Measurements from ENCODE around the gene PXMP2. TPM values are rescaled to one million over a fixed set of nuclear protein-coding genes. Genes with fewer than 3 reads are reported as not detected.

The PXMP2 gene
- total RNA-seq, 1 experiment from 2014 or later: 17.8 TPM

DNA sequence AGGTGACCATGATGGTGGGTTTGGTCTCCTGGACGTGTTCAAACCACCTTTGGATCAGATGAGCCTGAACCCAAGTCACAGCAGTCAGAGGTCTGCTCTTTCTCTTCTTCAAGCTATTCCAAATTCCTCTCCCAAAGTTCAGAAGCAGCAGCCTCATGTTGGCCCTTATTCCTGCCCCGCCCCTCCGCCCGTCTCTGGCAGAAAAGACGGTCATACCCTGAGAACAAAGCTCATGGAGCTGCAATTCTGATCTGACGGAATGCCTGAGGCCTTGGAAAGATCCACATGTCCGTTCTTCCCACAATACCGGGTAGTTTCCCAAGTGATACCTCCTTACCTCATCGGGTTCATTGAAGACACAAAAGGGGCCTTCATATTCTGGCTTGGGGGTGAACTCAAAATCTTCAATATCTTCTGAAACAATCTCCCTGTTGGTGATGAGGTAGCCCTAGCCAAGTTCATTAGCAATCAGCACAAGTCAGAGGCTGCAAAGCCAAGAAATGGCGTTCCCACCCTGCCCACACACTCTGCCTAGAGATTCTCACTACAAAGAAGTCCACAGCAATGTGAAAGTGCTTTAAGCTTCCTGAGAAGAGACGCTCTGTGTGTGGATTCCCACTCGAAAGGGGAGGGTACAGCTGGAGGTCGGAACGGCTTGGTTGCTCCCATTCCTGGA, 11.5 kb upstream of the PXMP2 start:
- Histone ChIP-seq H3K4me1 (ENCODE audit: insufficient read depth, low read length) (no peaks in the 10 kb centered on the region), H2BK12ac (ENCODE audit: insufficient read length, low read depth, low read length) (no peak overlapping the region), H3K79me2 (ENCODE audit: insufficient read depth, low read length) (peaks cover 3% of the 10 kb centered on the region; the same call in 1 of the 2 replicates), H4K8ac (replicated peaks; ENCODE audit: insufficient read length, low read depth, low read length) (no peak overlapping the region), H4K20me1 (ENCODE audit: control insufficient read depth, insufficient read depth, insufficient read length) (no peaks in the 10 kb centered on the region), H3T11ph (ENCODE audit: low read length) (no peak overlapping the region), H2AFZ (ENCODE audit: low read length) (no peak overlapping the region), H3K9me3 (ENCODE audit: control insufficient read depth, low read depth, low read length) (no peaks in the 10 kb centered on the region), H3K14ac (ENCODE audit: insufficient read depth, low read length) (no peak overlapping the region), H4K91ac (ENCODE audit: insufficient read length, low read depth, low read length) (no peak overlapping the region), H3K79me1 (ENCODE audit: insufficient read depth, low read depth, low read length, poor library complexity, severe bottlenecking) (no peaks in the 10 kb centered on the region), H3K4ac (ENCODE audit: low read depth, low read length) (no peak overlapping the region), H3K27me3 (ENCODE audit: insufficient read depth, low read length) (no peaks in the 10 kb centered on the region), H2BK20ac (ENCODE audit: low read depth, low read length, poor library complexity, severe bottlenecking) (no peak overlapping the region), H3K27ac (ENCODE audit: insufficient read length, low read depth, low read length) (no peak overlapping the region), H2BK5ac (ENCODE audit: insufficient read length, low read length) (no peak overlapping the region), H3K9ac (ENCODE audit: extremely low read depth, insufficient read length, low read length) (no peak overlapping the region), H3K23me2 (ENCODE audit: insufficient read length, low read depth, low read length, poor library complexity, severe bottlenecking) (no peaks in the 10 kb centered on the region), H4K5ac (ENCODE audit: insufficient read length, low read depth, low read length) (no peak overlapping the region), H3K23ac (ENCODE audit: insufficient read length, low read depth, low read length) (no peak overlapping the region), H2AK5ac (ENCODE audit: insufficient read length, low read length) (no peak overlapping the region), H3K18ac (ENCODE audit: insufficient read length, low read depth, low read length) (no peak overlapping the region), H2BK120ac (ENCODE audit: low read depth, low read length, poor library complexity, severe bottlenecking) (no peak overlapping the region), H2BK15ac (ENCODE audit: low read depth, low read length) (no peak overlapping the region), H3K56ac (ENCODE audit: insufficient read length, low read depth, low read length) (no peak overlapping the region), H3K4me2 (ENCODE audit: insufficient read depth, insufficient read length, low read length) (no peak overlapping the region)
- Mint-ChIP-seq H3K4me3 (no peak overlapping the region), H3K9me3 (no peaks in the 10 kb centered on the region), H3K36me3 (ENCODE audit: insufficient read depth in 1 of 3, low read depth in 3 of 3) (peaks cover 53 to 97% (median 84%) of the 10 kb centered on the region in 3 experiments), H3K27me3 (ENCODE audit: low read depth) (no peaks in the 10 kb centered on the region), H3K4me1 (no peaks in the 10 kb centered on the region), H3K27ac (no peak overlapping the region; a peak in 2 of 7 replicates)
- no peak for DNase-seq
- no CpG with 5 or more reads among the region's 14 CpGs for WGBS (ENCODE audit: extremely low coverage, insufficient read length, low lambda C conversion rate)
- TF ChIP-seq, protein P1, sequence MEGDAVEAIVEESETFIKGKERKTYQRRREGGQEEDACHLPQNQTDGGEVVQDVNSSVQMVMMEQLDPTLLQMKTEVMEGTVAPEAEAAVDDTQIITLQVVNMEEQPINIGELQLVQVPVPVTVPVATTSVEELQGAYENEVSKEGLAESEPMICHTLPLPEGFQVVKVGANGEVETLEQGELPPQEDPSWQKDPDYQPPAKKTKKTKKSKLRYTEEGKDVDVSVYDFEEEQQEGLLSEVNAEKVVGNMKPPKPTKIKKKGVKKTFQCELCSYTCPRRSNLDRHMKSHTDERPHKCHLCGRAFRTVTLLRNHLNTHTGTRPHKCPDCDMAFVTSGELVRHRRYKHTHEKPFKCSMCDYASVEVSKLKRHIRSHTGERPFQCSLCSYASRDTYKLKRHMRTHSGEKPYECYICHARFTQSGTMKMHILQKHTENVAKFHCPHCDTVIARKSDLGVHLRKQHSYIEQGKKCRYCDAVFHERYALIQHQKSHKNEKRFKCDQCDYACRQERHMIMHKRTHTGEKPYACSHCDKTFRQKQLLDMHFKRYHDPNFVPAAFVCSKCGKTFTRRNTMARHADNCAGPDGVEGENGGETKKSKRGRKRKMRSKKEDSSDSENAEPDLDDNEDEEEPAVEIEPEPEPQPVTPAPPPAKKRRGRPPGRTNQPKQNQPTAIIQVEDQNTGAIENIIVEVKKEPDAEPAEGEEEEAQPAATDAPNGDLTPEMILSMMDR (conservative IDR thresholded peaks at IDR 0.05): no peak

All from H9 (cell line).